Measurements from ENCODE around the gene HES7.
A peak's percentile ranks its signal among the peaks of the same experiment; 100 is the strongest.
"Not testable (repeated sequence)": the region's sequence is repeated elsewhere in the genome, so short reads cannot be mapped to it uniquely, and the experiment has no call there.

HES7 gene

GRCh38 chr17:8095361-8095760, 28.5 kb downstream of the HES7 start:
- no peak for DNase-seq

GRCh38 chr17:8091033-8091687, 32.7 kb downstream of the HES7 start:
- peak in 1 of 2 donors; percentile 46 for DNase-seq

GRCh38 chr17:8089728-8090127, 34.2 kb downstream of the HES7 start:
- DNase-seq = no peak

GRCh38 chr17:8087952-8088230, 36.0 kb downstream of the HES7 start:
- DNase-seq = no peak

DNA sequence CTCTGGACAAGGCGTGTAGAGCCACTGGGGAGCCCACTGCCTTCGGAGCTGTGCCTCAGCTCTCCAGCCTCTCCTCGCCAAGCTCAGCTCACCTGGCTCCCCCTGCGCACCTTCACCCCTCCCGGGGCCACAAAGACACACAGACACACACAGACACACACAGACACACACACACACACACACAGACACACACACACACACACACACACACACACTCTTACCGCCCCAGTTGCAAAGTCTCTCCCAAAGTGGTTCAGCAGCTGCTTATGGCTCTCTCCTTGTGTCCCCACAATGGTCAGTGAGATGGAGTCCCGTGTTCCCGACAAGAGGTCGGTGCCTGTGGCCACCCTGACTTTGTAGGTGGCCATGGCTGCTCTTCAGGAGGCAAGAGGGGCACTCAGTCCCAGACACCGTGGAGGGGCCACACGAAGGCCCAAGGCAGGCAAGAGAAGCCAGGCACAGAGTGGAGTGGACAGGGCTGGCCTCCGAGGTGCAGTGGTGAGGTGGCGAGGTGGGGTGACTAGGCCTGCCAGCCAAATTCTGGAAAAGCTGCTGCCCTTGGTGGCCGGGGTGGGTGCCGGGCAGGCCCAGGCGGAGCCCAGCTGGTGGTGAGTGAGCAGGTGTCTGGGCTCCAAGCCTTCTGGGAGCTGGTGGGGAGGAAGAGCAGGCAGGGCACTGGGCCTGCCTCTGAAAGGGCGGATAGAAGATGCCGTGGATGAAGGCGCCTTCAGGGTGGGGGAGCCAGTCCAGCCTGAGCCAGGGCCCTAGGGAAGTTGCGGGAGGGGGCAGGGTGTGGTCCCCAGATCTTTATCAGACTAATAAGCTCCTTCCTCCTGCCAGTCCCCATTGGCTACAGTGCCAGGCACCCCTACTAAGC, 36.6 kb downstream of the HES7 start, which contains the start of gene ALOX12B:
TSS of gene ALOX12B (minus strand) at position 642 of the 877 bp plus-strand sequence. CDS start at position 368, 274 bp downstream.
- no peak for DNase-seq

DNA sequence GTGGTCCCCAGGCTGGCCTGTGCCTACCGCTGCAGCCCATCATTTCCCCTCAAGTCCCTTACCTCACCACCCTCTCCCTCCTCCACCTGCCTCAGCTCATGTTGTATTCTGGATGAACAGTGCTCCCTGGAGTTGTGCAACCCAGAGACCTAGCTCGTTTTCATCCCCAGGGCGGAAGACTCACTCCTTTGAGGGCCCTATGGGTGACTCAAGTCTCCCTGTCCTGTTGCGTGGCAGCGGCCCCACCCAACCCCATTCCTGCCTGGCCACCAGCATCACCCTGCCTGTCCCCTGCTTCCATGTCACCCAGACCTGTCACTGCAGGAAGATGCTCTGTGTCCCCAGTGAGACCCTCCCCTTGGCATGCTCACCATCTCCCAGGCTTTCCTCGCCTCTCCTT, 39.7 kb downstream of the HES7 start:
- no peak for DNase-seq

GRCh38 chr17:8082292-8082691, 41.6 kb downstream of the HES7 start:
- no peak for DNase-seq

DNA sequence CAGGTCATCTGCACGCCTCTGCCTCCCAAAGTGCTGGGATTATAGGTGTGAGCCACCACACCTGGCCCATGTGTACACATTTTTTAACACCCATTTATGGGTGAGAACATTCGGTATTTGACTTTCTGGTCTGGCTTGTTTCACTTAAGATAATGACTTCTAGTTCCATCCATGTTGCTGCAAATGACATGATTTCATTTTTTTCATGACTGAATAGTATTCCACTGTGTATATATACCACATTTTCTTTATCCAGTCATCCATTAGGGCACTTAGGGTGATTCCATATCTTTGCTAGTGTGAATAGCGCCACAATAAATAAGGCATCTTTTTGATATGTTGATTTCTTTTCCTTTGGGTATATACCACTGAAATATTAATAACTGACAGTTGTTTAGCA, 42.0 kb downstream of the HES7 start:
- no peak for DNase-seq

GRCh38 chr17:8080799-8081219, 43.1 kb downstream of the HES7 start:
- no peak for DNase-seq

- no peak for DNase-seq
Measured at GRCh38 chr17:8080208-8080798, 43.6 kb downstream of the HES7 start.

- peak; percentile 80 to 82 for DNase-seq
Measured at GRCh38 chr17:8079291-8080207, 44.4 kb downstream of the HES7 start.

DNA sequence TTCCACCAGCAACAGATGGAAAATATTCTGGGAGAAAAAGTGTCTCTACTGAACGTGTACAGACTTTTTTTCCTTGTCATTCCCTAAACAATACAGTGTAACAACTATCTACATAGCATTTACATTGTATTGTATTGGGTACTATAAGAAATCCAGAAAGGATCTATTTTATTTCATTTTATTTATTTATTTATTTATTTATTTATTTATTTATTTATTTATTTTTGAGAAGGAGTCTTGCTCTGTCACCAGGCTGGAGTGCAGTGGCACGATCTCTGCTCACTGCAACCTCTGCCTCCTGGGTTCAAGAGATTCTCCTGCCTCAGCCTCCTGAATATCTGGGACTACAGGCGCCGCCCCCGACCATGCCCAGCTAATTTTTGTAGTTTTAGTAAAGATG, 46.0 kb downstream of the HES7 start:
- not testable (repeated sequence) for DNase-seq

DNA sequence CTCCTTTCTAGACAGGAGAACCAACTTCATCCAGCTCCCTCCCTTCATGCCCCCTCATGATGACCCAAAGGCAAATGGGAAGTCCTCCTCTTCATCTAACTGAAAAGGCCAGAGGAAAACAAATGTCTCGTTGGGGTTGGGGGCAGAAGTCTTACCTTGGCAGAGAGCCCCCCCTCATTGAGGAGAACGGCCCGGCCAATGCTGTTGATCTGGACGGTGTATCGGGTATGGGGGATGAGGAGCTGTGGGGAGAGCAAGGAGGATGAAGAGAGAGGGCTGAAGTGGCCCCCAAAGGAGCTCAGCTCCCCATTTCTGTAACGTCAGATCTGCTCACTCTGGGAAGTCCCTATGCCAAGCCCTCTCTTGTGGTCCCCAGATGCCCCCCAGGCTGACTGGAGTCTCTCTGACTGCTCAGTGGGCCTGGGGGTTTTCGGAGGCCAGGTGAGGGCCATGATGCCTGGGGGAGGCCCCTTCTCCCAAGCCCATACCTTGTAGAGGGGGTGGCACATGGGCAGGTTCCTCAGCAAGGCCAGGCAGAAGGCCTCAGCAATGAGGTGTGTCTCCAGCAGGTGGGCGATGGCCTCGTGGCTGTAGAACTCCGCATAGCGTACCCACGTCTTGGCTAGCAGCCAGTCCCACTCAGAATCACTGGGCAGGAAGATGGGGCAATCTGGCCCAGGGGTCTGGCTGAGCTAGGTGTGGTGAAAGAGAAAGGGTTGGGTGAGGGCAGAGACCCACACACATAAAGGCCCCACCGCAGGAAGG, 47.2 kb downstream of the HES7 start:
- no peak for DNase-seq

- no peak for DNase-seq
Measured at GRCh38 chr17:8075574-8076342, 48.1 kb downstream of the HES7 start.

GRCh38 chr17:8075081-8075480, 48.8 kb downstream of the HES7 start:
- DNase-seq = no peak

DNA sequence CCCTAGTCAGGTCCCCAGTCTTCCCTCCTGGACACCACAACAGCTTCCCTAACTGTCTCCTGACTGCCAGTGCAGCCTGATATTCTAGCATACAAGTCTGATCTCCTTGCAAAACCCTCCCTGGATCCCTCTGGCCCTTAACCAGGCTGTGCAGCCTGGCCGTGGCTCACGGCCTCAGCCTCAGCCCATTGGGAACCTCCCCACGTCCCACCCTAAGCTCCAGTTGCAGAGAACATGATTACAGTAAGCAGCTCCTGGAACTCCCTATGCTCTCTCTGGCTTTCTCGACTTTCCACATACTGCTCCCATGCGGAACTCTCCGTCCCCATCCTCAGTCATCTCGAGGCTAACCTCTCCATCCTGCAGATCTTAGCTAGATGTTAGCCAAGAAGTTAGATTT, 49.4 kb downstream of the HES7 start:
- DNase-seq = no peak

DNA sequence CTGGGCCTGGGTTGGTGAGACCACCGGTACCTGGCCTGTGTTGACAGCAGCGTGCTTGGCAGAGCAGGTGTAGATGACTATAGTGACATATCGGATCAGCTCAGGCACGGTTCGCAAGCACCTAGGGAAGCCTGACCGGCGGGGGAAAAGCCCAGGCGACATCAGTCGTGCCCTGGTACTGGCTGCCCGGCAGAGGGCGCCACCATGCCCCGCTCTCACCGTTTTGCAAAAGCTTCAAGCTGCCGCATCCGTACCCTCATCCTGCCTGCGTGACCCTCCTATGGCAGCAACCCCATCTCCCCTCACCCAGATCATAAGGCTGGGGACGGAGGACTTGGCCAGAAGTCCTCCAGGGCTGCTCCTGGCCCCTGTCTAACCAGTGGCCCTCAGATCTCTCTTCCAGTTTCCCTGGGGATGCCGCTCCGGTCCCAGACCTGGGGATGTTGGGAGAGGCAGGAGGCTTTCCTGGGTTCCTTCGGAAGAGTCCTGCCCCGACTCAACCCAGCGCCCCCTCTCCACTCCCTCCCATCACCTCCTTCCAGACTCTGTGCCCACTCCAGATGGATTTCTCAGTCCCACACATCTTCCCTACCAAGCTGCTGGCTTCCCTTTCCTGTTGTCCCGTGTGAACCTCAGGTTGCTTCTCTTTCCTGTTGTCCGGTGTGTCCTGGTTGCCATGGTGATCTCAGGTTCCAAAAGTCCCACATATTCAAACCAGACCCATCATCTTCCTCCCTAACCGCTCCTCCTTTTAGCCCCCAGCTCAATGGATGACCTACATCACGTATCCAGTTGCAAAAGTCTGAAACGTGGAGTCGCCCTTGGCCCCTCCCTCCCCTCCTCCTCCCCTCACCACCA, 50.0 kb downstream of the HES7 start:
- DNase-seq = peak; percentile 88 to 89

GRCh38 chr17:8072729-8073461, 51.0 kb downstream of the HES7 start:
- peak; percentile 27 to 34 for DNase-seq

DNA sequence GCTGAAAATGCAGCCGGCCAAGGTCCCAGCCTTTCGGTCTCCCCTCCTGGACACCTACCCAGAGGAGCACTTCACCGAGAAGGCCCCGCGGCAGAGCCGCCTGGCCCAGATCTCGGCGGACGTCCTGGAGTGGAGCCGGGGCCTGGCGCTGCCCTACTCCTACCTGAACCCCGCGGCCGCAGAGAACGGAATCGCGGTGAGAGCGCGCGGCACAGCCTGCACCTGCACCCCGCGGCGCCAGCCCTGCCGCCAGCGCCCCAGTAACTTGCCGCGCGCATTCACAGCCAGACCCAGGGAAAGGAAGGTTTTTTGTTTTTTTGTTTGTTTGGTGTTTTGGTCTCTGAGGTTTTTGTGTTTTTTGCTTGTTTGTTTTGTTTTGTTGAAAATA, 51.6 kb downstream of the HES7 start:
- no peak for DNase-seq

DNA sequence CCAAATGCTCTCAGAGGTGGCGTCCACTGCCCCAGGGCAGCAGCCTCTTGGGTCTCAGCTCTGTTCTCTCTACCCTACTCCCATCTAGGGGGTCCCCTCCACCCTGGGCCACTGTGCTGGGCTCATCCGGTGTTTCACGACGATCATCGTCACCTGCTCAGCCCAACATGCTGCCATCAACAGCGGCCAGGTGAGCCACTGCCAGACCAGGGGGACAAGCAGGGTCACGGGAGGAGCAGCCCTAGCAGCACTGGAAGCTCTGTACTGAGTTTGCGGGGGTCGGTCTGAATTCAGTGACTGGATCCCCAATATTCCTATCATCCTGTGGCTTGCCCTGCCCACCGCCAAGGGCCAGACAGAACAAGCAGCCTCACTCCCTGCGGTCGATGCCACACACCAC, 52.4 kb downstream of the HES7 start:
- DNase-seq = no peak

All from CD4-positive, alpha-beta T cell treated with Interleukin-4 for 1 hour (primary cell).